ENCODE data around the gene TFPI.
"Not testable (repeated sequence)": the region's sequence is repeated elsewhere in the genome, so short reads cannot be mapped to it uniquely, and the experiment has no call there.

Gene TFPI

DNA sequence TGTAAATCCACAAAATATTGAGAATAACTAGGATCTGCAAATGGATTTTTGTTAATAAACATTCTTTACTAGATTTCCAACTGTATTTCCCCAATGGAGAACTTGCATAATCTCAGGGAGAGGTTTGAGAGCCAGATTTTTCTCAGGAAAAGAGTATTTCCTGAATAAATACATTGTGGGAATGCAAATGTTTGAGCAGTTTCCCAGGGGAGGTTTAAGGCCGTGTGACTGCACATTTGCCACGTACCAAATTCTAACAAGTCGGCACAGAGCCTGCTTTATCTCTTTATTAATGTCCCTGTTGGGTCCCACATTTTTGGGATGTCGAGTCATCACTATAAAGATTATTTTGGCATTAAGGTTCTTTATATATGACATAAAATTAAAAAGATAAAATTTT, 27.0 kb downstream of the TFPI start:
- no peak overlapping the region for H3K4me3 ChIP-seq (ENCODE audit: low read depth, low read length)
- TF ChIP-seq, protein P1, sequence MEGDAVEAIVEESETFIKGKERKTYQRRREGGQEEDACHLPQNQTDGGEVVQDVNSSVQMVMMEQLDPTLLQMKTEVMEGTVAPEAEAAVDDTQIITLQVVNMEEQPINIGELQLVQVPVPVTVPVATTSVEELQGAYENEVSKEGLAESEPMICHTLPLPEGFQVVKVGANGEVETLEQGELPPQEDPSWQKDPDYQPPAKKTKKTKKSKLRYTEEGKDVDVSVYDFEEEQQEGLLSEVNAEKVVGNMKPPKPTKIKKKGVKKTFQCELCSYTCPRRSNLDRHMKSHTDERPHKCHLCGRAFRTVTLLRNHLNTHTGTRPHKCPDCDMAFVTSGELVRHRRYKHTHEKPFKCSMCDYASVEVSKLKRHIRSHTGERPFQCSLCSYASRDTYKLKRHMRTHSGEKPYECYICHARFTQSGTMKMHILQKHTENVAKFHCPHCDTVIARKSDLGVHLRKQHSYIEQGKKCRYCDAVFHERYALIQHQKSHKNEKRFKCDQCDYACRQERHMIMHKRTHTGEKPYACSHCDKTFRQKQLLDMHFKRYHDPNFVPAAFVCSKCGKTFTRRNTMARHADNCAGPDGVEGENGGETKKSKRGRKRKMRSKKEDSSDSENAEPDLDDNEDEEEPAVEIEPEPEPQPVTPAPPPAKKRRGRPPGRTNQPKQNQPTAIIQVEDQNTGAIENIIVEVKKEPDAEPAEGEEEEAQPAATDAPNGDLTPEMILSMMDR (IDR thresholded peaks at IDR 0.05; ENCODE audit: low read depth, low read length) = no peak

GRCh38 chr2:187526792-187527191, 27.4 kb downstream of the TFPI start:
- TF ChIP-seq, protein P1 (IDR thresholded peaks at IDR 0.05; ENCODE audit: low read depth, low read length) = no peak
- no peak overlapping the region for H3K4me3 ChIP-seq (ENCODE audit: low read depth, low read length)

DNA sequence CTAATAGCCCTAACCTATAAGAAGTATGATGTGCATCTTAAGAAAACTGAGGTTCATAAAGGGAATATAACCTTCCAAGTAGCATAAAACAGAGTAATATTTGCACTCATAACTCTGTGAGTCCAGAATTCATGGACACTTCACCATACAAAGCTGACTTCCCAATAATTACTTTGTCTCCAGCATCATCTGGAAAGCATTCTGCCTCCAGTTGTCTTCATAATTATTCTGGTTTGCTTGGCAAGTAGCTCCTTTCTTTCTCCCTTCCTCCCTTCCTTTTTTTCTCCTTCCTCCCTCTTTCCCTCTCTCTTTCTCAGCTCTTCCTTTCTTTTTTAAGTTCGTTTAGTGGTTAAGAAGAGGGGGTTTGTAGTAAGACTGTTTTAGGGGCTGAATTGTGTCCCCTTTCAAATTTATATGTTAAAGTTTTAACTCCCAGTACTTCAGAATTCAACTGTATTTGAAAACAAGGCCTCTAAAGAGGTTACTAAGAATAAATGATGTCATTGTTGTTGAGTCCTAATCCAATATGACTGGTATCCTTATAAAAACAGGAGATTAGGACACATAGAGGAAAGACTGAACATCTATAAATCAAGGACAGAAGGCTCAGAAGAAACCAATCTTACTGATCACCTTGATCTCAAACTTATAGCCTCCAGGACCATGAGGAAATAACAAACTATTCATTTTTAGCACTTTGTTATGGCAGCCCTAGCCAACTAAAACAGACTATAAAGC, 28.9 kb downstream of the TFPI start:
- H3K4me3 ChIP-seq (ENCODE audit: low read depth, low read length) = no peak overlapping the region
- TF ChIP-seq, protein P1 (IDR thresholded peaks at IDR 0.05; ENCODE audit: low read depth, low read length) = no peak

DNA sequence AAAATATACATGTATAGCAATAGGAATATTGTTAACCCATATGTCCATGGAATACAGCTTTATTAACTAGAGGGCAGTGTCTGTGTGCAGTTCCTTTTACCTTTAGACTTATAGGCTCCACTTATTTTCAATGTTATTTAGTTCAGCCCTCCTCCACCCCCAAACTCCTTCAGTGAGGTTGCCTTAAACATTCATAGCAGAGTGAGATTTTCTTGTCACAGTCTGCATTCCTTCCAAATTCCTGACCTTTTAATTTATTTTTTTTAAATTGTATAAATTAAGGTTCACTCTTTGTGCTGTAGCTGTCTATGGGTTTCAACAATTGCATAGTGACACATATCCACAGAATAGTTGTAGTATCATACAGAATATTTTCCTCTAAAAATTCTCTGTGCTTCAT, 30.9 kb downstream of the TFPI start:
- TF ChIP-seq, protein P1 (IDR thresholded peaks at IDR 0.05; ENCODE audit: low read depth, low read length) = no peak
- no peak overlapping the region for H3K4me3 ChIP-seq (ENCODE audit: low read depth, low read length)

DNA sequence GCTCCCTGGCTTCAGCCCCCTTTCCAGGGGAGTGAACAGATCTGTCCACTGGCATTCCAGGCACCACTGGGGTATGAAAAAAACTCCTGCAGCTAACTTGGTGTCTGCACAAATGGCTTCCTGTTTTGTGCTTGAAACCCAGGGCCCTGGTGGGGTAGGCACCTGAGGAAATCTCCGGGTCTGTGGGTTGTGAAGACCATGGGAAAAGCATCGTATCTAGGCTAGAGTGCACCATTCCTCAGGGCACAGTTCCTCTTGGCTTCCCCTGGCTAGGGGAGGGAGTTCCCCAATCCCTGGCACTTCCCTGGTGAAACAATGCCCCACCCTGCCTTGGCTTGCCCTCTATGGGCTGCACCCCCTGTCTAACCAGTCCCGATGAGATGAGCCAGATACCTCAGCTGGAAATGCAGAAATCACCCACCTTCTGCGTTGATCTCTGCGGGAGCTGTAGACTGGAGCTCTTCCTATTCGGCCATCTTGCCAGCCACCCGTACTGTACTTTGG, 34.1 kb downstream of the TFPI start:
- no peak overlapping the region for H3K4me3 ChIP-seq (ENCODE audit: low read depth, low read length)
- TF ChIP-seq, protein P1 (IDR thresholded peaks at IDR 0.05; ENCODE audit: low read depth, low read length) = no peak

DNA sequence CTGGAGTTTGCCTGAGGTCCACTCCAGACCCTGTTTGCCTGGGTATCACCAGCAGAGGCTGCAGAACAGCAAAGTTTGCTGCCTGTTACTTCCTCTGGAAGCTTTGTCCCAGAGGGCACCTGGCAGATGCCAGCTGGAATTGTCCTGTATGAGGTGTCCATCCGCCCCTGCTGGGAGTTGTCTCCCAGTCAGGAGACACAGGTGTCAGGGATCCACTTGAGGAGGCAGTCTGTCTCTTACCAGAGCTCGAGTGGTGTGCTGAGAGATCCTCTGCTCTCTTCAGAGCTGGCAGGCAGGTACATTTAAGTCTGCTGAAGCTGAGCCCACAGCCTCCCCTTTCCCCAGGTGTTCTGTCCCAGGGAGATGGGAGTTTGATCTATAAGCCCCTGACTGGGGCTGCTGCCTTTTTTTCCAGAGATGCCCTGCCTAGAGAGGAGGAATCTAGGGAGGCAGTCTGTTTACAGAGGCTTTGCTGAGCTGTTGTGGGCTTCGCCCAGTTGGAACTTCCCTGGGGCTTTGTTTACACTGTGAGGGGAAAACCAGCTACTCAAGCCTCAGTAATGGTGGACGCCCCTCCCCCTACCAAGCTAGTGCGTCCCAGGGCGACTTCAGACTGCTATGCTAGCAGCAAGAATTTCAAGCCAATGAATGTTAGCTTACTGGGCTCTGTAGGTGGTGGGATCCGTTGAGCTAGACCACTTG, 34.7 kb downstream of the TFPI start:
- TF ChIP-seq, protein P1 (IDR thresholded peaks at IDR 0.05; ENCODE audit: low read depth, low read length) = no peak
- H3K4me3 ChIP-seq (ENCODE audit: low read depth, low read length) = no peak overlapping the region

GRCh38 chr2:187517750-187518361, 36.4 kb downstream of the TFPI start:
- H3K4me3 ChIP-seq (ENCODE audit: low read depth, low read length) = not testable (repeated sequence)

GRCh38 chr2:187516630-187517510, 37.4 kb downstream of the TFPI start:
- H3K4me3 ChIP-seq (ENCODE audit: low read depth, low read length) = not testable (repeated sequence)

All from WI38 (cell line).